Pancreas (tissue), 10 donors: ENCODE data around the gene ZHX3. TPM values are rescaled to one million over a fixed set of nuclear protein-coding genes. Genes with fewer than 3 reads are reported as not detected.

Experiments
- ATAC-seq, 4 donors: fragments of 200-7000 bp; cut with Tn5 transposase; one replicate each; pipeline versions ENCODE4 v1.8.0 to v1.9.1; 2020; ENCODE audit warnings: mild to moderate bottlenecking in 4 of 4, moderate library complexity in 4 of 4
- DNase-seq, 6 donors: peaks; one replicate each; pipeline ENCODE4 v3.0.0-alpha.2; 2020
- FAIRE-seq: peaks from 2 replicates; lab custom pipeline; 2012; peaks lifted over from hg19 to GRCh38; lab: Jason Lieb, UNC
- H3K27ac ChIP-seq, 4 donors: fragments of 200-600 bp; sonication (generic); 1 replicate in 3 of 4; 2 replicates in 1 of 4; pipeline versions ENCODE4 v1.5.0 to v1.8.0; 2020
- H3K27me3 ChIP-seq, 4 donors: fragments of 200-600 bp; one replicate each; pipeline ENCODE4 v1.8.0; 2021
- H3K36me3 ChIP-seq, 3 donors: fragments of 200-600 bp; sonication (generic) in 1 of 3; one replicate each; pipeline versions ENCODE4 v1.5.0 to v1.8.0; 2020 to 2021
- H3K4me1 ChIP-seq, 3 donors: fragments of 200-600 bp; one replicate each; pipeline ENCODE4 v1.8.0; 2021
- H3K4me3 ChIP-seq, 4 donors: fragments of 200-600 bp; sonication (generic) in 2 of 4; one replicate each; pipeline versions ENCODE4 v1.5.0 to v1.8.0; 2020 to 2021
- H3K9me3 ChIP-seq, 4 donors: fragments of 200-600 bp; one replicate each; pipeline ENCODE4 v1.8.0; 2021
- WGBS, 2 donors: extraction: QIAGEN DNeasy Blood & Tissue Kit; methylation state at CpG; one replicate each; pipeline ENCODE4 v1.1.7; 2013; 5-methylcytosine and 5-hydroxymethylcytosine counted together
- intact Hi-C, 3 donors: fragments of 100-400 bp; cut with DNase I; formaldehyde crosslinking; loops; one replicate each; pipeline versions ENCODE4 v1.11.1 to v1.14.2; 2022
- polyA plus RNA-seq, 2 donors: library from polyadenylated mRNA; stranded (reverse); fragments of 200-250 nt; gene quantifications; one replicate each; pipeline ENCODE4 v1.2.3, GENCODE V29; 2013
- total RNA-seq, 6 donors: library from RNA; stranded (reverse); fragmentation: NEBNext Ultra II Directional in 4 of 6; extraction: Animal tissue kit (Norgen Biotek cat#: 25700) in 4 of 6; gene quantifications; one replicate each; pipeline versions ENCODE4 v1.2.1 to v1.2.4, GENCODE V29; 2021 to 2023
- TF ChIP-seq, protein P1 (sequence below), 4 donors: fragments of 200-600 bp; sonication (generic) in 3 of 4; IDR thresholded peaks; one replicate each; pipeline versions ENCODE4 v1.5.0 to v1.8.0; 2021; ENCODE audit warnings: antibody characterized with exemption in 4 of 4
- donor health status: healthy with polysubstance abuse.
- donor health status: DM: no; HTN: no; CAD: no; lungs with moderate emphysema.
- donor health status: DM: no; HTN: no; CAD: no.
- donor health status: control.
- donor health status: control.
- donor health status: Bipolar disorder and iron deficiency.
- donor health status: DM: yes; HTN: yes; CAD: no.
- donor health status: DM: no; HTN: no; CAD: no.
- donor health status: DM: no; HTN: no; CAD: no.
- donor health status: DM: yes; HTN: yes; CAD: no.

The ZHX3 gene
- total and polyA plus RNA-seq, 8 donors = 7.9 to 17.3 (median 13.0) TPM

DNA sequence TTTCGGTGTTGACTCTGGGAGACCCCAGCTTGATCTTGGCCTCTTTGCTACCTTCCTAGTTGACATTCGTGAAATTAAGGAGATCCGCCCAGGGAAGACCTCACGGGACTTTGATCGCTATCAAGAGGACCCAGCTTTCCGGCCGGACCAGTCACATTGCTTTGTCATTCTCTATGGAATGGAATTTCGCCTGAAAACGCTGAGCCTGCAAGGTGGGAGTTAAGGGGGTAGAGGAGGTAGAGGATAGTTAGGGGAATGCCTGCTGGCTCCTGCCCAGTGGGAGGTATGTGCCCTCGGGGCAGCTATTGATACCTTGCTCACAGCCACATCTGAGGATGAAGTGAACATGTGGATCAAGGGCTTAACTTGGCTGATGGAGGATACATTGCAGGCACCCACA lies 158.0 kb downstream of the ZHX3 start:
- H3K9me3 ChIP-seq = no peaks in the 10 kb centered on the region
- H3K27me3 ChIP-seq = no peaks in the 10 kb centered on the region
- FAIRE-seq (no peak), ATAC-seq (no peak), DNase-seq (no peak)
- TF ChIP-seq, protein P1, sequence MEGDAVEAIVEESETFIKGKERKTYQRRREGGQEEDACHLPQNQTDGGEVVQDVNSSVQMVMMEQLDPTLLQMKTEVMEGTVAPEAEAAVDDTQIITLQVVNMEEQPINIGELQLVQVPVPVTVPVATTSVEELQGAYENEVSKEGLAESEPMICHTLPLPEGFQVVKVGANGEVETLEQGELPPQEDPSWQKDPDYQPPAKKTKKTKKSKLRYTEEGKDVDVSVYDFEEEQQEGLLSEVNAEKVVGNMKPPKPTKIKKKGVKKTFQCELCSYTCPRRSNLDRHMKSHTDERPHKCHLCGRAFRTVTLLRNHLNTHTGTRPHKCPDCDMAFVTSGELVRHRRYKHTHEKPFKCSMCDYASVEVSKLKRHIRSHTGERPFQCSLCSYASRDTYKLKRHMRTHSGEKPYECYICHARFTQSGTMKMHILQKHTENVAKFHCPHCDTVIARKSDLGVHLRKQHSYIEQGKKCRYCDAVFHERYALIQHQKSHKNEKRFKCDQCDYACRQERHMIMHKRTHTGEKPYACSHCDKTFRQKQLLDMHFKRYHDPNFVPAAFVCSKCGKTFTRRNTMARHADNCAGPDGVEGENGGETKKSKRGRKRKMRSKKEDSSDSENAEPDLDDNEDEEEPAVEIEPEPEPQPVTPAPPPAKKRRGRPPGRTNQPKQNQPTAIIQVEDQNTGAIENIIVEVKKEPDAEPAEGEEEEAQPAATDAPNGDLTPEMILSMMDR (IDR thresholded peaks at IDR 0.05) = no peak
- no peaks in the 10 kb centered on the region for H3K4me1 ChIP-seq
- intact Hi-C loops = no loop called here
- no peak overlapping the region for H3K27ac ChIP-seq
- peaks cover 0 to 15% (median 3%) of the 10 kb centered on the region in 3 donors for H3K36me3 ChIP-seq
- WGBS, 2 donors = 85 to 88% methylated on average over 10 of the region's 10 CpGs
- no peak overlapping the region for H3K4me3 ChIP-seq

DNA sequence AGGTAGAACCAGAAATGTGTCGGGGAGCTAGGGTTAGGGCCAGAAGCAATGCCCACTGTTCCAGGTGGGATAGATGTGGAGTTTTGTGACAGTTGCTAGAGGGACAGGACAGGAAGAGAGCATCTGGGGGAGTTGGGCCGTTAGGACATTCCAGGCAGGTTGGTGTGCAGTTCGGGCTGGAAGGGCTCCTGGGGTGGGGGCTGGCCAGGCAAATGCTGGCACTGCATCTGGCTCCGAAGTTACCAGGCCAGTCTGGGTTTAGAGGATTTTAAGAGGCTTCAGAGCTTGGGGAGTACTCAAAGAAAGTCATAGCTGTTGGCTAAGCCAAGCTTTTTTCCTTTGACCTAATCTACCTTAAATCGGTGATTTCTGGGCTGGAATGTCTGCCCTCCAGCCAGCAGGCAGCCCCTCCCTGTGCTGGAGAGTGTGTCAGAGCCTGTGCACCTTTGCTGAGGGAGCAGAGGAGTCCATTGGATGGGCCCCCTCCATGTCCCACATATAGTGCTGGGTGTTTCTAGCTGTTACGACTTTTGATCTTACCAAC lies 159.4 kb downstream of the ZHX3 start:
- H3K36me3 ChIP-seq = peaks cover 0 to under 1% (median 0%) of the 10 kb centered on the region in 3 donors
- H3K9me3 ChIP-seq = no peaks in the 10 kb centered on the region
- H3K27me3 ChIP-seq = no peaks in the 10 kb centered on the region
- TF ChIP-seq, protein P1 (IDR thresholded peaks at IDR 0.05) = no peak
- no peak overlapping the region for H3K4me3 ChIP-seq
- H3K4me1 ChIP-seq = no peaks in the 10 kb centered on the region
- intact Hi-C loops = no loop called here
- no peak overlapping the region for H3K27ac ChIP-seq
- FAIRE-seq (no peak), DNase-seq (no peak), ATAC-seq (no peak)
- WGBS, 2 donors = 81 to 90% methylated on average over 6 of the region's 6 CpGs

DNA sequence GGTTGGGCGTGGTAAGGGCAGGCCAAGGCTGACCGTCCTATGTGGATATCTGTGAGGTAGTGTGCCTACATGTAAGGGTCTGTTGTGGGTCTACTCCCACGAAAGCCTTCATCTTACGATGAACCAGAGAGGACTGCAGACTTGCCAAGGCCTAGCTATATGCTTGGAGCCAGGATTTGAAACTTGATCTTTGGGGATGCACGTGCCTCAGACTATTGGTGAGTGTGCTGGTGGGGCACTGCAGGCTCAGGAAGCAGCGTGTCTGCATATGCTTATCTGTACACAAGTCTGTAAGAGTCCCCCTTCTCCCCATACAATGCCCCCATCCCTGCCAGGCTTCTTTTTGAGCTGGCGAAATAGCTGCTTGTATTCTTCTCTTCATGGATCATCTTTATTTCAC lies 162.3 kb downstream of the ZHX3 start:
- H3K4me1 ChIP-seq = no peaks in the 10 kb centered on the region
- no peak for DNase-seq
- no peak for ATAC-seq
- TF ChIP-seq, protein P1 (IDR thresholded peaks at IDR 0.05) = no peak
- no peak overlapping the region for H3K4me3 ChIP-seq
- H3K27me3 ChIP-seq = no peaks in the 10 kb centered on the region
- H3K9me3 ChIP-seq = no peaks in the 10 kb centered on the region
- intact Hi-C loops = no loop called here
- FAIRE-seq = no peak
- H3K36me3 ChIP-seq = no peaks in the 10 kb centered on the region
- WGBS, 2 donors = 93 to 96% methylated on average over 7 of the region's 7 CpGs
- no peak overlapping the region for H3K27ac ChIP-seq

DNA sequence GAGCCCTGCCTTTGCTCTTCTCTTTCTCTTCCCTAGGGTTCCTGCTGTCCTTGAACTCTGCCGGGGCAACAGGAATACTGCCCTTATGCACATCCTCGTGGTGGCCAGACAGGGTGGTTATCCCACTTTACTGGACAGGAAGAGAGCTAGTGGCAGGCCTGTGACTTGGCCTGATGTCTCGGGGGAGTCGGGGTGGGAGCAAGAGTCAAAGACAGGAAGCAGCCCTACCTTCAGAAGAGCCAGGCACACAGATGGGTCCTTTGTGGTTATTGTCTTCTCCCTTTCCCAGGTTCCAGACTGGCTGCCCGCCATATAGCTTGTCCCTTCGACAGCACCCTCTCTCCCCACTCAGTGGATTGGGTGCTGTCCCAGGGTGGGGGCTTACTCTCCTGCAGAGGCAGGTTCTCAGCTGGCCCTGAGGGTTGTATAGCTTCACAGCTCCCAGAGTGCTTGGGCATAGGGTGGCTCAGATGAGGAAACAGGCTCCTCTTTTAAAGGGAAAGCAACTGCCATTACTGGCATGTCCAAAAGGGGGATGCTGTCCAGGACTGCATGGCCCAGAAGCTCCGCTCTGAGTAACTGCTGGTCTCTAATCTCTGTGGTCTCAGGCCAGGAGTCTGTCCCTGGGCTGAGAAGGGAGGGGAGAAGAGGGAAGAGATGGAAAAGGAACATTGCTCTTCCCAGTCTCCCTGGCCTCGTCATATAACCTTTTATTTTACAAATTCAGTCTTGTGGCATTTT lies 162.9 kb downstream of the ZHX3 start:
- Histone ChIP-seq H3K36me3 (no peaks in the 10 kb centered on the region), H3K9me3 (no peaks in the 10 kb centered on the region), H3K4me3 (no peak overlapping the region), H3K27ac (no peak overlapping the region), H3K4me1 (no peaks in the 10 kb centered on the region), H3K27me3 (no peaks in the 10 kb centered on the region)
- ATAC-seq (no peak), FAIRE-seq (no peak), DNase-seq (no peak)
- TF ChIP-seq, protein P1 (IDR thresholded peaks at IDR 0.05) = no peak
- WGBS, 2 donors = 76 to 79% methylated on average over 8 of the region's 8 CpGs
- intact Hi-C loops = no loop called here
